ENCODE measurements around the gene HHATL. TPM values are rescaled to one million over a fixed set of nuclear protein-coding genes. Genes with fewer than 3 reads are reported as not detected.

The HHATL gene
- total RNA-seq, 2 experiments from 2014 or later = not detected

GRCh38 chr3:42736081-42736480 lies 33.5 kb upstream of the HHATL start:
- H3K9me3 ChIP-seq (ENCODE audit: low read length) = no peaks in the 10 kb centered on the region
- ChIA-PET POLR2A (no interaction called here), CTCF (ENCODE audit: unreplicated experiment) (no interaction called here)
- no peaks in the 10 kb centered on the region for H4K20me1 ChIP-seq (ENCODE audit: insufficient read depth, low read length)
- no peaks in the 10 kb centered on the region for H3K4me1 ChIP-seq (ENCODE audit: insufficient read depth, low read length, poor library complexity, severe bottlenecking)
- DNase-seq (ENCODE audit: low spot score) = no peak
- no peaks in the 10 kb centered on the region for H3K9me2 ChIP-seq (ENCODE audit: insufficient read depth, low read length)
- intact Hi-C loops (cut with micrococcal nuclease; ENCODE audit: unreplicated experiment) = no loop called here
- no peaks in the 10 kb centered on the region for H3K36me3 ChIP-seq (ENCODE audit: insufficient read depth, low read length)
- H3K4me3 ChIP-seq (ENCODE audit: low read depth, low read length, poor library complexity, severe bottlenecking) = no peak overlapping the region
- no peak overlapping the region for H3K27ac ChIP-seq (ENCODE audit: low read depth, low read length, poor library complexity, severe bottlenecking)
- no peak for TF ChIP-seq CTCF (conservative IDR thresholded peaks at IDR 0.05; ENCODE audit: low read length)
- no peak for TF ChIP-seq EZH2phosphoT487 (IDR thresholded peaks at IDR 0.05; ENCODE audit: borderline replicate concordance, low read depth, low read length)
- no peak overlapping the region for H2AFZ ChIP-seq (ENCODE audit: low read length)
- no peaks in the 10 kb centered on the region for H3K79me2 ChIP-seq (ENCODE audit: insufficient read depth, low read depth, low read length)
- H3K4me2 ChIP-seq (ENCODE audit: low read length) = no peak overlapping the region
- no TSS peak for BruUV-seq (replicated peaks)

GRCh38 chr3:42735615-42736014 lies 33.0 kb upstream of the HHATL start:
- H3K4me1 ChIP-seq (ENCODE audit: insufficient read depth, low read length, poor library complexity, severe bottlenecking) = no peaks in the 10 kb centered on the region
- H3K4me2 ChIP-seq (ENCODE audit: low read length) = no peak overlapping the region
- no peaks in the 10 kb centered on the region for H4K20me1 ChIP-seq (ENCODE audit: insufficient read depth, low read length)
- H3K9me3 ChIP-seq (ENCODE audit: low read length) = no peaks in the 10 kb centered on the region
- no peaks in the 10 kb centered on the region for H3K79me2 ChIP-seq (ENCODE audit: insufficient read depth, low read depth, low read length)
- TF ChIP-seq CTCF (conservative IDR thresholded peaks at IDR 0.05; ENCODE audit: low read length) (no peak), EZH2phosphoT487 (IDR thresholded peaks at IDR 0.05; ENCODE audit: borderline replicate concordance, low read depth, low read length) (no peak)
- DNase-seq (ENCODE audit: low spot score) = no peak
- POLR2A ChIA-PET = no interaction called here
- CTCF ChIA-PET (ENCODE audit: unreplicated experiment) = no interaction called here
- BruUV-seq (replicated peaks) = no TSS peak
- H3K9me2 ChIP-seq (ENCODE audit: insufficient read depth, low read length) = no peaks in the 10 kb centered on the region
- H3K27ac ChIP-seq (ENCODE audit: low read depth, low read length, poor library complexity, severe bottlenecking) = no peak overlapping the region
- intact Hi-C loops (cut with micrococcal nuclease; ENCODE audit: unreplicated experiment) = no loop called here
- no peaks in the 10 kb centered on the region for H3K36me3 ChIP-seq (ENCODE audit: insufficient read depth, low read length)
- no peak overlapping the region for H3K4me3 ChIP-seq (ENCODE audit: low read depth, low read length, poor library complexity, severe bottlenecking)
- H2AFZ ChIP-seq (ENCODE audit: low read length) = no peak overlapping the region

- no peaks in the 10 kb centered on the region for H3K36me3 ChIP-seq (ENCODE audit: insufficient read depth, low read length)
- DNase-seq (ENCODE audit: low spot score) = no peak
- no peak overlapping the region for H3K27ac ChIP-seq (ENCODE audit: low read depth, low read length, poor library complexity, severe bottlenecking)
- no peaks in the 10 kb centered on the region for H3K9me3 ChIP-seq (ENCODE audit: low read length)
- TF ChIP-seq EZH2phosphoT487 (IDR thresholded peaks at IDR 0.05; ENCODE audit: borderline replicate concordance, low read depth, low read length) = no peak
- TF ChIP-seq CTCF (conservative IDR thresholded peaks at IDR 0.05; ENCODE audit: low read length) = no peak
- intact Hi-C loops (cut with micrococcal nuclease; ENCODE audit: unreplicated experiment) = no loop called here
- H4K20me1 ChIP-seq (ENCODE audit: insufficient read depth, low read length) = no peaks in the 10 kb centered on the region
- no peaks in the 10 kb centered on the region for H3K79me2 ChIP-seq (ENCODE audit: insufficient read depth, low read depth, low read length)
- ChIA-PET CTCF (ENCODE audit: unreplicated experiment) (no interaction called here), POLR2A (no interaction called here)
- H3K4me1 ChIP-seq (ENCODE audit: insufficient read depth, low read length, poor library complexity, severe bottlenecking) = no peaks in the 10 kb centered on the region
- H2AFZ ChIP-seq (ENCODE audit: low read length) = no peak overlapping the region
- H3K9me2 ChIP-seq (ENCODE audit: insufficient read depth, low read length) = no peaks in the 10 kb centered on the region
- H3K4me3 ChIP-seq (ENCODE audit: low read depth, low read length, poor library complexity, severe bottlenecking) = no peak overlapping the region
- no TSS peak for BruUV-seq (replicated peaks)
- H3K4me2 ChIP-seq (ENCODE audit: low read length) = no peak overlapping the region
Observed at GRCh38 chr3:42735019-42735418, 32.4 kb upstream of the HHATL start.
